Stimulated activated CD4-positive, alpha-beta T cell treated with anti-CD3 and anti-CD28 coated beads, Interleukin-4, amount 100 ng/mL, for 4 hours (primary cell): ENCODE data around the gene FLNC.

Source experiments
- DNase-seq, 2 experiments: peaks; one replicate each; pipeline ENCODE4 v3.0.0-alpha.2; 2020

The FLNC gene

GRCh38 chr7:128902761-128903585 is 72.8 kb downstream of the FLNC start:
- no peak for DNase-seq

GRCh38 chr7:128903621-128904361 is 73.6 kb downstream of the FLNC start:
- no peak for DNase-seq

GRCh38 chr7:128904381-128905197 is 74.4 kb downstream of the FLNC start:
- DNase-seq: no peak

- DNase-seq: no peak
Measured at GRCh38 chr7:128906001-128906765, 76.0 kb downstream of the FLNC start.

GRCh38 chr7:128906766-128907559 is 76.8 kb downstream of the FLNC start:
- no peak for DNase-seq
